DMS153 (cell line): Measurements from ENCODE around the gene ENPP1.
"Not testable (repeated sequence)": the region's sequence is repeated elsewhere in the genome, so short reads cannot be mapped to it uniquely, and the experiment has no call there.

ENCODE experiments used
- DNase-seq: peaks from one replicate; lab custom pipeline; 2025; lab: John Stamatoyannopoulos, UW

The ENPP1 gene

DNA sequence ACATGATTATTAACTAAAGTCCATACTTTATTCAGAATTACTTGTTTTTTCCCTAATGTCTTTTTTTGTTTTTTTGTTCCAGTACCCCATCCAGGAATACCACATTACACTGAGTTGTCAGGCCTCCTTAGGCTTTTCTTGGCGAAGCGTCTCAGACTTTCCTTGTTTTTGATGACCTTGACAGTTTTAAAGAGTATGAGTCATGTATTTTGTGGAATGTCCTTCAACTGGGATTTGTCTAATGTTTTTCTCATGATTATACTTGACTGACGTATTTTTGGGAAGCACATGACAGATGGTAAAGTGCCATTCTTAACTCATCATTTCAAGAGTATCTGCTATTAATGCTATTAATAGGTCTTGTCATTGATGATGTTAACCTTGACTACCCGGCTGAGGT is 23.6 kb downstream of the ENPP1 start:
- no peak for DNase-seq

DNA sequence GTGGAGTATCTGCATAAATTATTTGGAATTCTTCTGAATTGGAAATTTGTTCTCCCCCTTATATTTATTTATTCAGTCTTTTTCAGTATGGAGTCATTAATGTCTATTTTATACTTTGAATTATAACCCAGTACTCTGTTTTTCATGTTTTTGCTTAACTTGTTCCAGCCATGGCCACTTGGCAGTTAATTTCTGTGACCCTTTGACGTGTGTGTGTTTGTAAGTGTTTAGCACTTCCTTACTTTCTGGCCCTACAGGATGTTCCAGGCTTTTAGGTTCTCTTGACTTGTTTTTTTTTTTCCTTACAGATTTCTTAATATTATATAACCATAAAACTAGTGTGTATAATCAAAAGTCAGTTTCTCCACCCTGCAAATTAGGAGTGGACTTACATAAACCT is 24.1 kb downstream of the ENPP1 start:
- no peak for DNase-seq

DNA sequence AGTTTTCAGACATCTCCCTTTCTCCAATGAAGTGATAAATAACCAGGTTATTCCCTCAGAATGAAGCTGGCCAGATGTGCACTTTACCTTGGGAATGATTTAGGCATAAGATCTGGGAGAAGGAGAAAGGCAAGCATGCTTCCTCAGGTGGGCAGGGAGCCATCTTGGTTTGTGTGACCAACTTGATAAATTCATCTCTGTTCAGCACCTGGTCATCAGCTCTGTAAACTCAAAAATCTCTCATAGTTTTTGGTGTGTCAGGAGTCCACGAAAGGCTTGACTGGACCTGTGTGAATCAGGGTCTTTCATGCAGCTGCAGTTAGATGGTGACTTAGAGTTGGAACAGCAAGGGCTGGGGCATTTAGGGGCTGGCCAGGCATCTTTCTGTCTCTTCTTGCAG is 24.5 kb downstream of the ENPP1 start:
- no peak for DNase-seq

DNA sequence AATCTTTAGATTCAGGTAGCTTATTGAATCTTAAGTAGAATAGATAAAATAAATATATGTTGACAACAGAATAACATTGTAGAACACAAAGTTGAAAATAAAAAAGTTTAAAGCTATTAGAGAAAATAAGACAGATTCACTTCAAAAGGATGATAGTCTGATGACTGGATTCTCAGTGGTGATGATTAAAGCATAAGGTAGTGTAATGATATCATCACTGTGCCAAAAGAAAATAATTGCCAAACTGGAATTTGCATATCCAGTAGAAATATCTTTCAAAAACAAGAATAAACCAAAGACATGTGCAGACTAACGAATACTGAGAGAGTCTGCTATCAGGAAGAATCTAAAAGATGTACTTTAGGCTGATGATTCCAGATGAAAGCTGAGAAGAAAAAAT is 30.2 kb downstream of the ENPP1 start:
- no peak for DNase-seq

DNA sequence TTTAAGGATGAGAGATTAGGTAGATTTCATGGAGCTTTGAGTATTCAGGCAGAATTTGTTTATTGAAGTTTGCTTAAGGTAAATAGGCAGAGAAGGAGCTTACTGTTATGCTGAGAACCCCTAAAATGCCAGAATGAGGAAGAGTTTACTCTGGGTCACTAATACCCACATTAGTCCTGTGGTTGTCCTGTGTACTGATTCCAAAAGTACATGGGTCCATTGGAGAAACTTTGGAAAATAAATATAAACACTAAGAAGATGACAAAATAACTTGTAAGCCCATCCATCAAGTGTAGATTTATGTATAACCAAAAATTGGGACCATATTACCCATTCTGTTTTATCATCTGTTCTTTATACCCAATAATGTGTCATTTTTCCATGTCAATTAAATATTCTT is 31.6 kb downstream of the ENPP1 start:
- DNase-seq = no peak

DNA sequence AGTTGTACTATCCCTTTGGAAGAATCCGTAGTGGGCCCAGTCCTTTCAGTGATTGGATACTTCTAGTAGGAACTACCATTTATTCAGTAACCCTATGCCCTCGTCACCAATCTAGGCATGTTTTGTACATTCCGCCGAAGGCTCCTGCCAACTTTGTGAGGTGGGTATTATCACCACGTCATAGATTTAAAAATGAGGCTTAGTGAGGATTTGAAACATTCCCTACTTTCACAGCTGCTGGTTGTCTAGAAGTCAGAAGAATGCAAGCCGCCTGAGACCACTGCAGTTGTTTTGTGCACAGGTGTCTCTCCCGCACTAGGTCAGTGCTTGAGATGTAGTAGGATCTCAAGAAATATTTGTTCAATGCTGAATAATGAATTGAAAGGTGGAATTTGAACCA is 32.6 kb downstream of the ENPP1 start:
- DNase-seq = no peak

DNA sequence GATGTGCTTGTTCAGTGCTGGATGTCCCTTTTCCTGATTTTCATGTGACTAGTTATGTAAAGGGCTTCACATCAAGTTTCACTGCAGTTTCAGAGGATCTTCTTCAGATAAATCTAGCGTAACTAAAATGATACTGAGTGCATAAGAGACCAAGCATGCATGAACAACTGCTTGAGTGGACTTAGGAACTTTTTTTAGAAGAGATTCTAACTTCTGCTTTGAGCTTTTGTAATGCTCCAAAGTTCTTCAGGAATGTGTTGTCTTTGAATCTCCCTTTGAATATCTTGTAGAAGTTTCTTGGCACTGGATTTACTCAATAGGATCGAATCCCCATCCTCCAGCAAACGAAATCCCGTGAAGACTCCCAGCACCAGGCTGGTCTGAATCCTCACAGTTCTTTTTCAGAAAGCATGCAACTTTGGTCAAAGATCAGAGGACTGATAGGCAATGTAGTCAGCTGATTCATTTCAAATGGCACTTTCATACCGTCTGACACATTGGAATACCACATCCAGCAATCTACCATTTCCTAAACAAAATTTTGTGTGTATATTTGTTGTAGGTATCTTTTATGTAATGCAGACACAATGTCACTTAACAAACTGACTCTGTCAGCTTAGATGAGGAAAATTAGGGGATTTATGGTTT is 33.2 kb downstream of the ENPP1 start:
- no peak for DNase-seq

DNA sequence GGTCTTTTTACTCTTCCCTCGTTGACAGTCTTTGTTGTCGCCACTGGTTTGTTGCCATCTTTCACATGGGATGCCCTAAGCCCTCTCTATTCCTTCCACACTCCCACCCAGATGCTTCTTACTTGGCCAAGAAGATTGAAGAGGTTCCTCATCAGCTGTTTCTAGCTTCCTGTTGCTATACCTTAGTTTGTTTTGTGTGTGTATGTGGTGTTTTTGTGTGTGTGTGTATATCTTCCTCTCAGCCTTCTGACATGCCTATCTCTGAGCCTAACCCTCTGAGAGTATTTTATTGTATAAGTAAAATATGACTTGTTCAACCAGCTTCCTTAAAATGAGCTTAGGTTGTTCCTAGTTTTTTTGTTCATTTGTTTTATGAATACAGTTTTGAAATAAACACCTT is 35.9 kb downstream of the ENPP1 start:
- DNase-seq = no peak

DNA sequence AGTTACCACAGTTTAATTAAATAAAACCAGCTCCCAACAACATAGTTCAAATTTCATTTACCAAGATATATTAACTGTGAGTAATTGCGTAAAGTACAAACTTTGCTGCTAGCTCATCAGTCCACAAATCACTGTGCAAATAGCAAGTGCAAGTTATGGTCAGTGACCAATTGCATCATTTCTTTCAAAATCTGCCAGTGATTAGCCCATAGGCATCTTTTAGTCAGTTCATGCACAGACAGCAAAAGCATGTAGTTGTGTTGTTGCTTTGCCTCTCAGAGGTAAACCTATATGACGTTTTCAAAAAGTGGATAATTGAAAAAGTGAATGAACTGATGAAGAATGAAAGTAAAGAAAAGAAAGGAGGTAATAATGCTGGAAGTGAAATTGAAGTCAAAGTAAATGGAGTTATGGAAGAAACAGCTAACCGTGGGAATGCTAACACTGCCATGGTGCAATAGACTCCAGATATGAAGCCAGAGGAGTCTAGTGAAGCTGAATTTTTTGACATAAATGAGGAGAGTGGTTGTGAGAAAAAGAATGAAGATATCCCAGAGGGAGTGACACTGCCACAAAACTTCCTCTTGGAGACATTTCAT is 36.5 kb downstream of the ENPP1 start:
- no peak for DNase-seq

DNA sequence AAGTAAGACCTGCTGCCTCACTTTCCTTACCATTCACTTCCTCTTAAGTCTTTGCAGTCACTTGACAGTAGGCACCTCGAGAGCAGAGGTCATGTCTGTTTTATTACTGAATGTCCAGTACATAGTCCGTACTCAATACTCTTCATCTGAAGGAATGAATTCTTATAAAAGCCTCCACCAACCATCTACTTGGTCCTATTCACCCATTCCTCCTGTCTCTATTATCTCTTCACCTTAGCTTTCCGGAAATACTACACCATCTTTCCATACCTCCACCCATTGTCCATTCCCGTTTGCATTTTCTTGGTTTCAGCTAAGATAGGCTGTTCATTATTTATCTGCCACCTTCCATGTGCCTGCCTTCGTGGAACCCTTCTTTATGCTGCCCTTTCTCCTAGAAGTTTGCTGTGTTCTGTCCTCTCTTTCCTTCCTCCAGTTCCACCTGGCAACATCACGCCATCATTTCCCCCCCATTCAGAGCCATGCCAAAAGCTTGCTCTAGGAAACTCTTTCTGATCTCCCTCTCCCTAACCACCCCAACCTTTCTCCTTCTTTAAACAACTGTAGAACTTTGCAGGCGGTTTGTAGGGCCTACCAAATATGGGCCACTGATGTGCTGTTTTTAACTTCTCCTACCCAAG is 38.3 kb downstream of the ENPP1 start:
- DNase-seq = no peak

DNA sequence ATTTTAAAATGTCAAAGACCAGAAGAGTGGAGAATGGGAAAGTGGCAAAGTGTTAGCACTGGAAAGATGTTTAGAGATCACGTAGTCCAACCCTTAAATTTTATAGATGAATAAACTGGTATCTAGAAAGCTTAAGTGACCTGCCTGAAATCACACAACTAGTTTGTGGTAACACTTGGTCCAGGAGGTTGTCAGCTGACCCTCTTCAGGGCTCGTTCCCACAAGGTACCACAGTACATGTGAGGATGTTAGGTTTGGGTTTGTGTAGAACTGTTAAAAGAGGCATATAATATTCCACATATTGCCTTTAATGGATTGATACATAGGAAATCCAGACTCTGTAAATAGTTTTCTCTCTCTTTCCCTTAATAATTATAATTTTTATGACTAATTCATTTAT is 39.1 kb downstream of the ENPP1 start:
- no peak for DNase-seq

DNA sequence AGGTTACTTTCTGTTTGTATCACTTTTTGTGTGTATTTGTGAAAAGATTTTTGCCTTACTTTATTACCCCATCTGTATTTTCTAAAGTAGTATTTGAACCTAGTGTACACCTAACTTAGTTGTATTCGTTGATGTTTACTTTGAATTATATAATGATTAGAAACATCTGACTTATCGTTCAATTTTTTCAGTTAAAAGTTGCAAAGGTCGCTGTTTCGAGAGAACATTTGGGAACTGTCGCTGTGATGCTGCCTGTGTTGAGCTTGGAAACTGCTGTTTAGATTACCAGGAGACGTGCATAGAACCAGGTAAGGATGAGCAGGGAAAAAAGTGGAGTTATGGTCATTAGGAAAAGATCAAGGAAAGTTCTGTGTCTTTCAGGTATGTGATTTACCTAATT is 42.0 kb downstream of the ENPP1 start:
- DNase-seq = no peak

DNA sequence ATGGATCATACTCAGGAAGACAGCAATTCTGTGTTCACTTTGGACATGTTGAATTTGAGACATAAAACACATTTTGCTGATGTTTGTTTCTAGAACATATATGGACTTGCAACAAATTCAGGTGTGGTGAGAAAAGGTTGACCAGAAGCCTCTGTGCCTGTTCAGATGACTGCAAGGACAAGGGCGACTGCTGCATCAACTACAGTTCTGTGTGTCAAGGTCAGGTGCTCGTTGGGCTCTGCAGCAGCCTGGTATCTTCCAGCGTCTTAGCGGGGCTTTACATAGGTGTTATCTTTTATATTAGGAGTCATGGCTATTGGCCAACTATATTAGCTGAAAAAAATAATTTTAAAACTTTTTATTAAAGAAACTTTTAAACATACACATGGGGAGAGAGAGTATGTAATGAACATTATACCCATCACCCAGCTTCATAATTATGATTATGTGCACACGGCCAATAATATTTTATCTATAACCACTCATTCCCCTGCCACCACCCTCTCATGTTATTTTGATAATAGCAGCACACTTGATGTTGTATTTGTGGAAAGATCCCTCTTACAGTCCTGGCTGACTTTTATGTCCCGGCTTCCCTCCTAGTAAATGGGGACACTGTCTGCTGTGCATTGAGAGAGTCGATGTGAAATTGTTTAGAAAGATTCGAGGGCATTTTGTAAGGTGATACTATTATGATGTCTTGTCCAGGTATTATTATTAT is 43.4 kb downstream of the ENPP1 start:
- no peak for DNase-seq

DNA sequence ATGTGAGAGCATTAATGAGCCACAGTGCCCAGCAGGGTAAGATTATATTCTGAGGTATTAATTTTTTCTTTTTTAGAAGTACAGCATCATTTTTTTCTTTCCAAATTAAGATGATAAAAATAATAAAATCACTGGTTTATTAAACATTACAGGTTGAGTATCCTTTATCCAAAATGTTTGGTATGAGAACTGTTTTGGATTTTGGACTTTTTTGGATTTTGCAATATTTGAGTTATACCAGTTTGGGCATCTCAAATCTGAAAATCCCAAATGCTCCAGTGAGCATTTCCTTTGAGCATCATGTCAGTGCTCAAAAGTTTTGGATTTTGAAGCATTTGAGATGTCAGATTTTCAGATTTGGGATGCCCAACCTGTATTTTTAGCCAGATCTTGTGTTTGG is 44.4 kb downstream of the ENPP1 start:
- no peak for DNase-seq

DNA sequence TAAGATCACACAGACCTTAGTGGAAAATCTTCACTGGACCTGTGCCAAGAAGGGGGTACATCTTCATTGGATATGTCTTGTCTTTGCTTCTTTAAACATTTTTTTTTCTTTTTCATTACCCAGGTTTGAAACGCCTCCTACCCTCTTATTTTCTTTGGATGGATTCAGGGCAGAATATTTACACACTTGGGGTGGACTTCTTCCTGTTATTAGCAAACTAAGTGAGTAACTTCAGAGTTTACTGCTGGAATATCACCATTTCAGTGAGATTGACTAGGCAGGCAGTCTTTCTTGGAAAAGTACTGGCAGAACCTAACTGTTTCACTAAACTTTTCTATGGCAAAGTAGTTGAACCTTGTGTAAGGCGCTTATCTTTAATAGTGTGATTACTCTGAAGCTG is 47.0 kb downstream of the ENPP1 start:
- DNase-seq = no peak

DNA sequence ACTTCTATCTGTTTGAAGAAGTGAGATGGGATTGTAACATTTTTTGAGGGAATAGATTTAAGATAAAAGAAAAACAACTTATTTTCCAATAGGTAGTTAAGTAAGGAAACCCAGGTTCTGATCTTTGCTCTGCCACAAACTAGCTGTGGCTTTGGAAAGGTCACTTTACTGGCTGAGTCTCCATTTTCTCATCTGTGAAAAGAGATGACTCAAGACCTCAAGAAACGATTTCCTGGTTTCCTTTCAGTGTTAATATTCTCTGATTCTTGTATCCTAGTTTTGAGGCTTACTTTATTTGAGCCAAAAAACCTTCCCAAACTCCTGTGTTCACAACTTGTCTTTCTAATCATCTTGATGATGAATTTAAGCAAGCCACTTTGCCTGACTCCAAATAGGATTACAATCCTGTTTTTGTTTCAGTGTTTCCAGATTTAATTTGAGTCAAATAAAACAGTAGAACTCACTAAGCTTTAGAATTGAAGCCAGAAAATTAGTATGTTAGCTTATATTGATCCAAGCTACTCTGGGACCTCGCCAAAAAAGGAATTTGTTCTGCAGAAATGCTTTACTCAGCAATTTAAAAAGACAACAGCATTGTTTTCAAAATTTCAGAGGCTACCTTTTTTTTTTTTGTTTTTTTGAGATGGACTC is 51.1 kb downstream of the ENPP1 start:
- no peak for DNase-seq

DNA sequence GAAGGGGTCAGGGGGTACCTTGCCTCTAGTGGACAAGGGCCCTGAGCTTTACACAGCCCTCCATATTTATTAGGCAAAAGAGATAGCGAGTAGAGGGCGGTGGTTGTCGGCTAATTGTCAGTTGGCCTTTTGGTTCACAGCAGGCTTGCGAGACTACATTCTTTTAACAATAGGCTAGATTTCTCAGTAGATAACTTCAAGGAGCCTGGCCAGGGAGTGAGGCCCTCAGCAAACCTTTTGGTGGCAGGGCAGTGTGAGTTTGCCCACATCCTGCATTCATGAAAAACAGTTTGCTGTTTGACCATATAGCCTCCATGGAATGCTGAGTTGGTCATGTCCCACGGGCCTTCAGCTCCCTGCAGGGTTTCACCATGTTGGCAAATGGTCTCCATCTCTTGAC is 51.8 kb downstream of the ENPP1 start:
- not testable (repeated sequence) for DNase-seq

DNA sequence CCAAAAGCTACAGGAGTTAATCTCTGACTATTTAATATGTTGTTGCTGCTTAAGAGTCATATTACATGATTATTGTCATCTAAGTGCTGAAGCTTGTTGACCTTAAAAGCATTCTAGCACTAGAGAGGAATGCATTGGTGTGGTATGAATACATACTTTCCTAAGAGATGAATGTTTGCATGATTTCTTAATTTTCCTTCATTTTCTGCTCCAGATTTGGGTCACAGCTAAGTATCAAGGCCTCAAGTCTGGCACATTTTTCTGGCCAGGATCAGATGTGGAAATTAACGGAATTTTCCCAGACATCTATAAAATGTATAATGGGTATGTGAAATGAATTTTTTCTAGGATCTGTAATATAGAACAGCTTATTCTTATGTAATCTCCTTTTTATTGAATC is 53.6 kb downstream of the ENPP1 start:
- DNase-seq = no peak

DNA sequence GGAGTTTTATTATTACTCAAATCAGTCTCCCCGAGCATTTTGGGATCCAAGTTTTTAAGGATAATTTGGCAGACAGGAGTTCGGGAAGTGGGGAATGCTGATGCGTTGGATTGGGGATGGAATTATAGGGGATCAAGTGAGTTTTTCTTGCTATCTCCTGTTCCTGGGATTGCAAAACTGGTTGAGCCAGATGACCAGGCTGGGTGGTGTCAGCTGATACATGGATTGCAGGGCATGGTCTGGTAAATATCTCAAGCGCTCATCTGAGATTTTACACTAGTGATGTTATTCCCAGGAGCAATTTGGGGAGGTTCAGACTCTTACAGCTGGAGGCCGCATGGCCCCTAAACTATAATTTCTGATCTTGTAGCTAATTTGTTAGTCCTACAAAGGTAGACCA is 54.7 kb downstream of the ENPP1 start:
- DNase-seq = no peak

DNA sequence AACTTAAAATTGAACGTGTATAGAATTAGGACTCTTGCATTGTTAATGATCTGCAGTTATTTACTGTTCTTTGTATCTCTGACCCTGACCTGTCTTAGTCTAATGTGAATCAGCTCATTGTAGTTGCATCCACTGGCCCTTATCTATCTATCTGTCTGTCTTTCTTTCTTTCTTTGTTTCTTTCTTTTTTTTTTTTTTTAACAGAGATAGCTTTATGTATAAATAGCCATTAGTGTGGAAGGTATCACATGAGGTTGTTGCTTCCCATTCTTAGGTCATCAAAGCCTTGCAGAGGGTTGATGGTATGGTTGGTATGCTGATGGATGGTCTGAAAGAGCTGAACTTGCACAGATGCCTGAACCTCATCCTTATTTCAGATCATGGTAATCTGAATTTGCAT is 59.9 kb downstream of the ENPP1 start:
- no peak for DNase-seq

DNA sequence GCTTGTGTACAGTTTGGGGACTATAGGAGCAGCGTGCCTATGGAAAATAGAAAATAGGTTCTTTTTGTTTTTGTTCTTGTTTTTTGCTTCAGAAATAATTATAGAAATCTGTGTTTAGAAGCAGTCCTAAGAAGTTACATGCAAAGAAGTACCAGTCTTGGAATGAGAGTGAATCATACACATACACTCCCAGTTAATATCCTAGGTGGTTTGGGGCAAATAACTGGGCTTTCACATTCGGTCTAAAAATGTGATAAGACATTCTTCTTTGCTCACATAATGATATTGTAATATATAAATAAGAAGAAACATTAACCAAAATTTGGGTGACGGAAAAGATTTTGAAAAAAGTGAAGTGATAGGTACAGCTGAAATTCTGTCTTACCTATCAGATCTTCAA is 61.0 kb downstream of the ENPP1 start:
- no peak for DNase-seq

DNA sequence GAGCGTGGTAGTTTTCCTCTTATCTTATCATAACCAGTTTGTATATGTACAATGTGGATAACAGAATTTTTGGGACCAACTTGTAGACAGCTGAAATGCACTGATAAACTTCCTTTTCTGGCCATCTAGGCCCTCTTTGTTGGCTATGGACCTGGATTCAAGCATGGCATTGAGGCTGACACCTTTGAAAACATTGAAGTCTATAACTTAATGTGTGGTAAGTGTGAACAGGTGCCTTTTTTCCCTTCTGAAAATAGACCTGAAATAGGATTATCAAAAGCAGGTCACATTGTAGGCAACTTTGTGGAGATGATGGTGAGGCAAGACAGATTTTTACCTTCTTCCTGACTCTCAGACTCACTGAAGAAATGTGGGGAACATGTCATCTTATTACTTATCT is 67.8 kb downstream of the ENPP1 start:
- no peak for DNase-seq

DNA sequence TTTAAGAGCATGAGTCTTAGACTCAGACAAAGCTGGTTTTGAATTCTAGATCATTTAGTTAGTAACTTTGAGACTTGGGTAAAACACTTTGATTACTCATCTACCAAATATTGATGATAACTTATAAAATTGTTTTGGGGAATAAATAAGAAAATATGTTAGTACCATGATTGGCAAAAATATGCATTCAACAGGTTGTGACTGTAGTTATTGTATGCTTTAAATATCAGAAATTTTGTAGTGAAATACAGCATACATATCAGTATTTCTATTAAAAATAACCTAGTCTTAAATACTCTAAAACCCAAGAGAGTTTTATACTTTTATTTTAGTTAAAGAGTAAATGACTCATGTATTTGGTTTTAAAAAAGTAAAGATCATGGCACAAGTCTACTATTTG is 68.7 kb downstream of the ENPP1 start:
- DNase-seq = no peak
